ENCODE data around the gene RCBTB1.

Gene RCBTB1

GRCh38 chr13:49561062-49561410 lies 24.3 kb downstream of the RCBTB1 start:
- FAIRE-seq (no peak), DNase-seq (ENCODE audit: low spot score) (no peak)

GRCh38 chr13:49560270-49561061 lies 24.9 kb downstream of the RCBTB1 start:
- FAIRE-seq (no peak), DNase-seq (ENCODE audit: low spot score) (no peak)

GRCh38 chr13:49559006-49559405 lies 26.4 kb downstream of the RCBTB1 start:
- FAIRE-seq = no peak
- DNase-seq (ENCODE audit: low spot score) = no peak

GRCh38 chr13:49554387-49554786 lies 31.0 kb downstream of the RCBTB1 start:
- no peak for FAIRE-seq
- DNase-seq (ENCODE audit: low spot score) = no peak

- no peak for FAIRE-seq
- DNase-seq (ENCODE audit: low spot score) = no peak
These were observed 31.5 kb downstream of the RCBTB1 start for GRCh38 chr13:49553888-49554287.

GRCh38 chr13:49550942-49551644 lies 34.3 kb downstream of the RCBTB1 start:
- DNase-seq (ENCODE audit: low spot score) (no peak), FAIRE-seq (no peak)

- no peak for FAIRE-seq
These were observed 36.1 kb downstream of the RCBTB1 start for GRCh38 chr13:49549289-49549688.

GRCh38 chr13:49546561-49546960 lies 38.8 kb downstream of the RCBTB1 start:
- DNase-seq (ENCODE audit: low spot score) (no peak), FAIRE-seq (no peak)

More at GRCh38 chr13:49549289-49549688, 36.1 kb downstream of the RCBTB1 start:
- DNase-seq (ENCODE audit: low spot score) = no peak

- FAIRE-seq (no peak), DNase-seq (ENCODE audit: low spot score) (no peak)
These were observed 39.7 kb downstream of the RCBTB1 start for GRCh38 chr13:49545661-49546060.

- DNase-seq (ENCODE audit: low spot score) (no peak), FAIRE-seq (no peak)
These were observed 41.7 kb downstream of the RCBTB1 start for GRCh38 chr13:49543656-49544055.

GRCh38 chr13:49540552-49540951 lies 44.8 kb downstream of the RCBTB1 start:
- DNase-seq (ENCODE audit: low spot score) (no peak), FAIRE-seq (no peak)

- DNase-seq (ENCODE audit: low spot score) (no peak), FAIRE-seq (no peak)
These were observed 45.6 kb downstream of the RCBTB1 start for GRCh38 chr13:49539746-49540145.

- FAIRE-seq = no peak
- DNase-seq (ENCODE audit: low spot score) = no peak
These were observed 46.0 kb downstream of the RCBTB1 start for GRCh38 chr13:49539313-49539712.

GRCh38 chr13:49538404-49538803 lies 47.0 kb downstream of the RCBTB1 start:
- DNase-seq (ENCODE audit: low spot score) (no peak), FAIRE-seq (no peak)

GRCh38 chr13:49536144-49536873 lies 49.0 kb downstream of the RCBTB1 start:
- FAIRE-seq = no peak
- DNase-seq (ENCODE audit: low spot score) = no peak

GRCh38 chr13:49533591-49534269 lies 51.6 kb downstream of the RCBTB1 start:
- FAIRE-seq = no peak
- DNase-seq (ENCODE audit: low spot score) = no peak

- FAIRE-seq (no peak), DNase-seq (ENCODE audit: low spot score) (no peak)
These were observed 52.3 kb downstream of the RCBTB1 start for GRCh38 chr13:49533011-49533410.

- no peak for DNase-seq (ENCODE audit: low spot score)
- no peak for FAIRE-seq
These were observed 52.8 kb downstream of the RCBTB1 start for GRCh38 chr13:49532593-49532992.

- DNase-seq (ENCODE audit: low spot score) = no peak
- FAIRE-seq = no peak
These were observed 54.9 kb downstream of the RCBTB1 start for GRCh38 chr13:49530457-49530856.

- DNase-seq (ENCODE audit: low spot score) (no peak), FAIRE-seq (no peak)
These were observed 57.2 kb downstream of the RCBTB1 start for GRCh38 chr13:49528161-49528560.

GRCh38 chr13:49527123-49527522 lies 58.2 kb downstream of the RCBTB1 start:
- DNase-seq (ENCODE audit: low spot score) (no peak), FAIRE-seq (no peak)
